NT2/D1 (cell line): ENCODE measurements around the gene GRM7.

ENCODE experiments used
- YY1 ChIP-seq: IDR thresholded peaks from 2 replicates; pipeline ENCODE4 v1.6.1; 2011; ENCODE audit not compliant: insufficient read length, insufficient read depth
- ZNF274 ChIP-seq: IDR thresholded peaks from 2 replicates; pipeline ENCODE4 v1.6.1; 2011; ENCODE audit warnings: mild to moderate bottlenecking, low read depth, low read length

DNA sequence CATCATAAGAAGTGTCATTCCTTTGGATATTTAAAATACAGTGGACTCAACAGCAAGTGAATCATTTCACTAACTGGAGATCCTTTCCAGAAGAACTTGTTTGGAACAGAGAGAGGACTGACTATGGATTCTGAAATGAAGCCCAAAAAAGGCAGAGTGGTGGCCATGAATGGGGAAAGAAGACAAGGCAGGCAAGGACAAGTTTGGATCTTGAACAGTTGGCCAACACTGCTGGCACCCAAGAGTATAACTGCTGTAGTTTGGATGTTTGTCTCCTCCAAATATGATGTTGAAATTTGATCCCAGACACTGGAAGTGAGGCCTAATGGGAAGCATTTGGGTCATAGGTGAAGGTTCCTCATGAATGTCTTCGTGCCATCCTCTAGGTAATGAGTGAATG lies 686.9 kb downstream of the GRM7 start:
- TF ChIP-seq YY1 (no peak), ZNF274 (no peak)
